Measurements from ENCODE around the gene P3R3URF.

Gene P3R3URF

GRCh38 chr1:46205791-46206190 is 29.5 kb upstream of the P3R3URF start:
- Histone ChIP-seq H3K4me3 (ENCODE audit: low read length) (no peak overlapping the region), H3K27me3 (ENCODE audit: control insufficient read depth, insufficient read depth, low read length) (no peaks in the 10 kb centered on the region), H3K9ac (ENCODE audit: low read length) (no peak overlapping the region), H3K4me1 (ENCODE audit: control insufficient read depth, insufficient read depth, low read length) (peaks cover 4% of the 10 kb centered on the region), H3K27ac (ENCODE audit: low read depth, low read length) (no peak overlapping the region), H3K36me3 (ENCODE audit: control insufficient read depth, insufficient read depth, low read length) (peaks cover 2% of the 10 kb centered on the region)

GRCh38 chr1:46205141-46205540 is 28.9 kb upstream of the P3R3URF start:
- no peaks in the 10 kb centered on the region for H3K36me3 ChIP-seq (ENCODE audit: control insufficient read depth, insufficient read depth, low read length)
- H3K4me1 ChIP-seq (ENCODE audit: control insufficient read depth, insufficient read depth, low read length) = peaks cover 4% of the 10 kb centered on the region
- H3K27ac ChIP-seq (ENCODE audit: low read depth, low read length) = no peak overlapping the region
- H3K4me3 ChIP-seq (ENCODE audit: low read length) = no peak overlapping the region
- H3K27me3 ChIP-seq (ENCODE audit: control insufficient read depth, insufficient read depth, low read length) = no peaks in the 10 kb centered on the region
- H3K9ac ChIP-seq (ENCODE audit: low read length) = no peak overlapping the region

- Histone ChIP-seq H3K27ac (ENCODE audit: low read depth, low read length) (peak overlapping the region; percentile 65), H3K4me1 (ENCODE audit: control insufficient read depth, insufficient read depth, low read length) (peaks cover 4% of the 10 kb centered on the region), H3K4me3 (ENCODE audit: low read length) (peak overlapping the region; percentile 86), H3K36me3 (ENCODE audit: control insufficient read depth, insufficient read depth, low read length) (no peaks in the 10 kb centered on the region), H3K9ac (ENCODE audit: low read length) (peak overlapping the region; percentile 22), H3K27me3 (ENCODE audit: control insufficient read depth, insufficient read depth, low read length) (no peaks in the 10 kb centered on the region)
These were observed 28.1 kb upstream of the P3R3URF start for GRCh38 chr1:46204406-46204742.

- peaks cover 4% of the 10 kb centered on the region for H3K4me1 ChIP-seq (ENCODE audit: control insufficient read depth, insufficient read depth, low read length)
- H3K27ac ChIP-seq (ENCODE audit: low read depth, low read length) = peak overlapping the region; percentile 65
- H3K27me3 ChIP-seq (ENCODE audit: control insufficient read depth, insufficient read depth, low read length) = no peaks in the 10 kb centered on the region
- H3K9ac ChIP-seq (ENCODE audit: low read length) = peak overlapping the region; percentile 42
- H3K4me3 ChIP-seq (ENCODE audit: low read length) = peak overlapping the region; percentile 86
- no peaks in the 10 kb centered on the region for H3K36me3 ChIP-seq (ENCODE audit: control insufficient read depth, insufficient read depth, low read length)
These were observed 27.6 kb upstream of the P3R3URF start for GRCh38 chr1:46203738-46204405.

GRCh38 chr1:46199233-46199749 is 23.0 kb upstream of the P3R3URF start:
- peaks cover 11% of the 10 kb centered on the region for H3K4me1 ChIP-seq (ENCODE audit: control insufficient read depth, insufficient read depth, low read length)
- no peaks in the 10 kb centered on the region for H3K27me3 ChIP-seq (ENCODE audit: control insufficient read depth, insufficient read depth, low read length)
- no peak overlapping the region for H3K4me3 ChIP-seq (ENCODE audit: low read length)
- H3K27ac ChIP-seq (ENCODE audit: low read depth, low read length) = no peak overlapping the region
- peaks cover 2% of the 10 kb centered on the region for H3K36me3 ChIP-seq (ENCODE audit: control insufficient read depth, insufficient read depth, low read length)
- H3K9ac ChIP-seq (ENCODE audit: low read length) = no peak overlapping the region

- Histone ChIP-seq H3K36me3 (ENCODE audit: control insufficient read depth, insufficient read depth, low read length) (peaks cover 11% of the 10 kb centered on the region), H3K9ac (ENCODE audit: low read length) (peak within 1 kb of the TSS; percentile 94), H3K27me3 (ENCODE audit: control insufficient read depth, insufficient read depth, low read length) (no peaks in the 10 kb centered on the region), H3K27ac (ENCODE audit: low read depth, low read length) (peak within 1 kb of the TSS; percentile 75), H3K4me3 (ENCODE audit: low read length) (peak within 1 kb of the TSS; percentile 91), H3K4me1 (ENCODE audit: control insufficient read depth, insufficient read depth, low read length) (peaks cover 8% of the 10 kb centered on the region)
These were observed 21.9 kb upstream of the P3R3URF start, which contains the start of gene POMGNT1 for GRCh38 chr1:46197964-46198811. Gene POMGNT1 (minus strand): TSS chr1:46198434. CDS start chr1:46197821, 613 bp downstream.

- Histone ChIP-seq H3K27me3 (ENCODE audit: control insufficient read depth, insufficient read depth, low read length) (no peaks in the 10 kb centered on the region), H3K9ac (ENCODE audit: low read length) (peak overlapping the region; percentile 94), H3K4me3 (ENCODE audit: low read length) (peak overlapping the region; percentile 91), H3K4me1 (ENCODE audit: control insufficient read depth, insufficient read depth, low read length) (peaks cover 8% of the 10 kb centered on the region), H3K36me3 (ENCODE audit: control insufficient read depth, insufficient read depth, low read length) (peaks cover 17% of the 10 kb centered on the region), H3K27ac (ENCODE audit: low read depth, low read length) (no peak overlapping the region)
These were observed 21.3 kb upstream of the P3R3URF start for GRCh38 chr1:46197560-46197963.

GRCh38 chr1:46196609-46197008 is 20.3 kb upstream of the P3R3URF start:
- H3K9ac ChIP-seq (ENCODE audit: low read length) = no peak overlapping the region
- H3K4me1 ChIP-seq (ENCODE audit: control insufficient read depth, insufficient read depth, low read length) = peaks cover 8% of the 10 kb centered on the region
- H3K27ac ChIP-seq (ENCODE audit: low read depth, low read length) = no peak overlapping the region
- H3K4me3 ChIP-seq (ENCODE audit: low read length) = no peak overlapping the region
- peaks cover 19% of the 10 kb centered on the region for H3K36me3 ChIP-seq (ENCODE audit: control insufficient read depth, insufficient read depth, low read length)
- no peaks in the 10 kb centered on the region for H3K27me3 ChIP-seq (ENCODE audit: control insufficient read depth, insufficient read depth, low read length)

- Histone ChIP-seq H3K4me1 (ENCODE audit: control insufficient read depth, insufficient read depth, low read length) (peaks cover 8% of the 10 kb centered on the region), H3K9ac (ENCODE audit: low read length) (no peak overlapping the region), H3K4me3 (ENCODE audit: low read length) (no peak overlapping the region), H3K36me3 (ENCODE audit: control insufficient read depth, insufficient read depth, low read length) (peaks cover 27% of the 10 kb centered on the region), H3K27ac (ENCODE audit: low read depth, low read length) (no peak overlapping the region), H3K27me3 (ENCODE audit: control insufficient read depth, insufficient read depth, low read length) (no peaks in the 10 kb centered on the region)
These were observed 18.4 kb upstream of the P3R3URF start for GRCh38 chr1:46194641-46195193.

- Histone ChIP-seq H3K27me3 (ENCODE audit: control insufficient read depth, insufficient read depth, low read length) (no peaks in the 10 kb centered on the region), H3K36me3 (ENCODE audit: control insufficient read depth, insufficient read depth, low read length) (peaks cover 28% of the 10 kb centered on the region), H3K9ac (ENCODE audit: low read length) (no peak overlapping the region), H3K4me3 (ENCODE audit: low read length) (no peak overlapping the region), H3K4me1 (ENCODE audit: control insufficient read depth, insufficient read depth, low read length) (peaks cover 8% of the 10 kb centered on the region), H3K27ac (ENCODE audit: low read depth, low read length) (no peak overlapping the region)
These were observed 17.8 kb upstream of the P3R3URF start for GRCh38 chr1:46193984-46194570.

GRCh38 chr1:46193285-46193684 is 17.0 kb upstream of the P3R3URF start:
- no peak overlapping the region for H3K4me3 ChIP-seq (ENCODE audit: low read length)
- H3K9ac ChIP-seq (ENCODE audit: low read length) = peak overlapping the region; percentile 7
- H3K36me3 ChIP-seq (ENCODE audit: control insufficient read depth, insufficient read depth, low read length) = peaks cover 28% of the 10 kb centered on the region
- H3K27me3 ChIP-seq (ENCODE audit: control insufficient read depth, insufficient read depth, low read length) = no peaks in the 10 kb centered on the region
- H3K4me1 ChIP-seq (ENCODE audit: control insufficient read depth, insufficient read depth, low read length) = peaks cover 8% of the 10 kb centered on the region
- H3K27ac ChIP-seq (ENCODE audit: low read depth, low read length) = no peak overlapping the region

GRCh38 chr1:46192171-46192570 is 15.9 kb upstream of the P3R3URF start:
- Histone ChIP-seq H3K4me3 (ENCODE audit: low read length) (no peak overlapping the region), H3K27ac (ENCODE audit: low read depth, low read length) (no peak overlapping the region), H3K9ac (ENCODE audit: low read length) (no peak overlapping the region), H3K4me1 (ENCODE audit: control insufficient read depth, insufficient read depth, low read length) (peaks cover under 1% of the 10 kb centered on the region), H3K36me3 (ENCODE audit: control insufficient read depth, insufficient read depth, low read length) (peaks cover 34% of the 10 kb centered on the region), H3K27me3 (ENCODE audit: control insufficient read depth, insufficient read depth, low read length) (no peaks in the 10 kb centered on the region)
